CD4-positive, alpha-beta T cell treated with Interleukin-4 for 1 hour (primary cell): ENCODE measurements around the gene RALBP1.
"Not testable (repeated sequence)": the region's sequence is repeated elsewhere in the genome, so short reads cannot be mapped to it uniquely, and the experiment has no call there.

Experiments
- DNase-seq, 2 donors: peaks; one replicate each; pipeline ENCODE4 v3.0.0-alpha.2; 2020 to 2022

Gene RALBP1

DNA sequence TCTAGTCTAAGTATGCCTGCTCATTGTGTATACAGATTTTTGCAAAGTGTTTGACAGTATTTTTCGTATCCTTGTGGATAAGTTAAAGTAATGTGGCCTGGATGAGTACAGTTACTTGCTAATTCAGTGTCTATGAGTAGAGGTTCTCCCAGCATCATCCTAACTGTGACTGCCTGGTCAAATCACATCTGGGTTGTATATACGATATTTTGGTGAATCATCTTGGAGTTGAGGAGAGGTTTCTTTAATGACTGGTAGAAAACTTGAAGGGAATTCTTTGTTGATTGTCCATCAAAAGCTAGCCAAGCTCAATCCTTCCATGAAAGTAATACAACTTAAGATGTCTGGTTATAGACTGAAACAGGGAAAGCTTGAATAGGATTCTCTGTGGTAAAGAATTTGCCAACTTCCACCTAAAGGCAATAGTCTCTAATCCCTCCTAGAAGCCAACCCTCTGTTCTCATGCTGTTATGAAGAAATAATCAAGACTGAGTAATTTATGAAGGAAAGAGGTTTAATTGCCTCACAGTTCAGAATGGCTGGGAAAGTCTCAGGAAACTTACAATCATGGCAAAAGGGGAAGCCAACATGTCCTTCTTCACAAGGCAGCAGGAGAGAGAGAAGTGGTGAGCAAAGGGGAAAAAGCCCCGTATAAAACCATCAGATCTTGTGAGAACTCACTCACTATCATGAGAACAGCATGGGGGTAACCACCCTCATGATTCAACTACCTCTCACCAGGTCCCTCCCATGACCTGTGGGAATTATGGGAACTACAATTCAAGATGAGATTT lies 19.4 kb upstream of the RALBP1 start:
- DNase-seq: no peak

DNA sequence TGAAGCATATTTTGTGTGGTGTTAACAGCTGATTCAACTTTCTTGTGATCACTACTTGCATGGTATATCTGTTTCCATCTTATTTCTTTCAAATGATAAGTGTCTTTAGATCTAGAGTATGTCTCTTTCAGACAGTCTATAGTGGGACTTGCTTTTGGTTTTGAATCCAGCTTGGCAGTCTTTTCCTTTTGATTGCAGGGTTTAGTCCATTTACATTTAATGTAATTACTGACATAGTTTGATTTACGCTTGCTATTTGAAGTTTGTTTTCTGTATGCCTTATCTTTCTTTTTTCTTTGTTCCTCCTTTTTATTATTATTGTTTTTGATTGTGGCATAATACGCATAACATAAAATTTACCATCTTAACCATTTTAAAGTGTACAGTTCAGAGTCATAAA lies 9.2 kb upstream of the RALBP1 start:
- no peak for DNase-seq

- DNase-seq: no peak
Measured at GRCh38 chr18:9466846-9467245, 8.5 kb upstream of the RALBP1 start.

GRCh38 chr18:9468998-9469397 lies 6.3 kb upstream of the RALBP1 start:
- DNase-seq: no peak

GRCh38 chr18:9469685-9470084 lies 5.6 kb upstream of the RALBP1 start:
- DNase-seq: no peak

GRCh38 chr18:9474108-9474982 lies 968 bp upstream of the RALBP1 start:
- DNase-seq: no peak

- DNase-seq: peak; percentile 47 to 62
Measured at GRCh38 chr18:9475643-9476591, 604 bp downstream of the RALBP1 start.

- not testable (repeated sequence) for DNase-seq
Measured at GRCh38 chr18:9476949-9477348, 1.6 kb downstream of the RALBP1 start.

DNA sequence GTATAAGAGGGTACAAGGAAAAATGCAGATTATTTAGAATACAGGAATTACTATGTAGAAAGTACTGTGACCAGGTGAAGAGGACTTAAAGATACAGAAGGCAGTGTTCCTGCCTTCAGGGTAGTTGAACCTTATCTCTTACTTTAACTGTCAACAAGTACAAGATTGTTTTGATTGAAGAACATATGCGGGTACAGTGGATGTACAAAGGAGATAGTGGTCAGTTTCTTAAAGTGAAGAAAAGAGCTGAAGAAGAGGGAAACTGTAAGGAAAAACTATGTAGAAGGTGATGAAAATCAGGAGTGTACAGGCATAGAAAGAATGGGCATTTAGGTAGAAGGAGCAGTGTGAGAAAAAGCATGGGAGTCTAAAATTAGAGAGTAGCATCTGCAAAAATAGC lies 2.2 kb downstream of the RALBP1 start:
- DNase-seq: no peak

DNA sequence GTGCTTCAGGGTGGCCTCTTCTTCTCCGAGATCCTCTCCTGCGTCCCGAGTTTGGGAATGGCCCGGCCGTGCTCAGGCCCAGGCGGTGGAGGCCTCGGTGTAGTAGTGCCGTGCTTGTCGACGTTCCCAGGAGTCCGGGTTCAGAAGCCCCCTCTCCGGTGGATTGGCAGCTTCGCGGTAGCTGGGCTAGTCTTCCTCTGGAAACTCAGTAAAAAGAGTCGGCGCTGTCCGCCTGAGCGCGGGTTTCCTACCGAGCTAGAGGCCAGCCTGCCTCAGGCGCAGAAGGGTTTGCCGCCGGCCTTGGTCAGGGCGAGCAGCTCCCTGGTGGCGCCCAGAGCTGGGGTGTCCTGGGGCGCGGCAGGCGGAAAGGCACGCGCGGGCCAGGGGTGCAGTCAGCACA lies 3.2 kb downstream of the RALBP1 start:
- DNase-seq: no peak

DNA sequence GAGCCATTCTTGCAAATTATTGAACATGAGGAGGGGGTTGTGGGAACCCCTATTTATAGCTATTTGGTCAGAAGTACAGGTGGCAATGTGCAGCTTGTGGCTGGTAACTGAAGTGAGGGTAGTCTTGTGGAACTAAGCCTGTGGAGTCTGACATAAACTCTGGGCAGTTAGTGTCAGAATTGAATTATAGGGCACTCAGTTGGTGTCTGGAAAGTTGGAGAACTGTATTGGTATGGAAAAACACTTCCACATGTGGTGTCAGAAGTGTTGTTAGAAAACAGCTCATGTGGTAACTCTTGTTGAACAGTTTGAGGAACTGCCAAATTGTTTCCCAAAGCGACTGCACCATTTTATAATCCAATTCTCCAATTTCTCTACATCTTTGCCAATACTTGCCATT lies 7.5 kb downstream of the RALBP1 start:
- no peak for DNase-seq

DNA sequence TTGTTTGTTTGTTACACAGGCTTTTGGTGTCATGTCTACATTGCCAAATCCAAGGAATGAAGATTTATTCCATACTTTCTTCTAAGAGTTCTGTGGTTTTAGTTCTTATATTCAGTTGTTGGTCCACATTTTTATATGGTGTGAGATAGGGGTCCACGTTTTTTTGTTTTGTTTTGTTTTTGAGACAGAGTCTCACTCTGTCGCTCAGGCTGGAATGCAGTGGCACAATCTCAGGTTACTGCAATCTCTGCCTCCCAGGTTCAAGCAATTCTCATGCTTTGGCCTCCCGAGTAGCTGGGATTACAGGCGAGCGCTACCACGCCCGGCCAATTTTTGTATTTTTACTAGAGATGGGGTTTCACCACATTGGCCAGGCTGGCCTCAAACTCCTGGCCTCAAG lies 8.2 kb downstream of the RALBP1 start:
- no peak for DNase-seq

DNA sequence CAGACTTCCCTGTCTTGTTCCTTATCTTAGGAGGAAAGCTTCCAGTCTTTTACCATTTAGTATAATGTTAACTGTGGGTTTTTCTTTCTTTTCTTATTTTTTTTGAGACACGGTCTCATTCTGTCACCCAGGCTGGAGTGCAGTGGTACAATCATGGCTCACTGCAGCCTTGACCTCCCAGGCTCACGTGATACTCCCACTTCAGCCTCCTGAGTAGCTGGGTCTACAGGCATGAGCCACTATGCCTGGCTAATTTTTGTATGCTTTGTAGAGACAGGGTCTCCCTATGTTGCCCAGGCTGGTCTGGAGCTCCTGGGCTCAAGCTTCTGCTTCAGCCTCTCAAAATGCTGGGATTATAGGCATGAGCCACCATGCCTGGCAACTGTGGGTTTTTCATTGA lies 9.5 kb downstream of the RALBP1 start:
- not testable (repeated sequence) for DNase-seq

DNA sequence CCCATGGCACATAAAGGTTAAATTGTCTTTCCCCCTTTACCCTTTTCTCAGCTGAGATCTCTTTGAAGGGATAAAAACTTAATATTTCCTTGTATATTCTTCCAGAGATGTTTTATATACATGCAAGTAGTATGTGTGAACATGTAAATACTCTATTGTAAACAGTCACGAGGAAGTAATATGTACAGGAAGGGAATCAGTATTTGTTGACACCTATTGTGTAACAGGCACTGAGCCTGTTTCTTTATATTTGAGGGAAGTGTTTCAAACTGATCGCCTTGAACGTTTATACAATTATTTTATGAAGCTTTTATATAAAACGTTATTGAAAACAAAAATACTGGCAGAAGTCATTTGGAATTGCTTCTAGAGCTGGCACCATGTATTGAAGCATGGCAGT lies 13.2 kb downstream of the RALBP1 start:
- no peak for DNase-seq

GRCh38 chr18:9494778-9495331 lies 19.5 kb downstream of the RALBP1 start:
- peak in 1 of 2 donors; percentile 22 for DNase-seq

DNA sequence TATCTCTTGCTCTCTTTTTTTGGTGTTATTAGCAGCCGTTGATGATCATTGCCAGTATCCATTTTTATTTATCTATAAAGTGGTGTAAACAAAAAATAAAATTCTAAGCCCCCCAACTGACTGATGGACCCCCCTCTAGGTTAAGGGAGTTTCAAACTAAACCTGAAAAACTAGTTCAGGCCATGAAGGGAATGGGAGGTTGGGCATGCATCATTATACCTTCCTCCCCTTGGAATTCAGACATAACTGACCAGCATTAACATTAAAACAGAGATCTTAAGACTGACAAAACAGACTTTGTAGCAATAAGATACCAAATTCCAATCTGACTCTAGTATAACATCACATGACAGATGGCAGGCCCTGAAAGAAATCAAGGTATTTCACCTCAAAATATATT lies 20.2 kb downstream of the RALBP1 start:
- DNase-seq: no peak

- DNase-seq: no peak
Measured at GRCh38 chr18:9495916-9496705, 20.8 kb downstream of the RALBP1 start.

DNA sequence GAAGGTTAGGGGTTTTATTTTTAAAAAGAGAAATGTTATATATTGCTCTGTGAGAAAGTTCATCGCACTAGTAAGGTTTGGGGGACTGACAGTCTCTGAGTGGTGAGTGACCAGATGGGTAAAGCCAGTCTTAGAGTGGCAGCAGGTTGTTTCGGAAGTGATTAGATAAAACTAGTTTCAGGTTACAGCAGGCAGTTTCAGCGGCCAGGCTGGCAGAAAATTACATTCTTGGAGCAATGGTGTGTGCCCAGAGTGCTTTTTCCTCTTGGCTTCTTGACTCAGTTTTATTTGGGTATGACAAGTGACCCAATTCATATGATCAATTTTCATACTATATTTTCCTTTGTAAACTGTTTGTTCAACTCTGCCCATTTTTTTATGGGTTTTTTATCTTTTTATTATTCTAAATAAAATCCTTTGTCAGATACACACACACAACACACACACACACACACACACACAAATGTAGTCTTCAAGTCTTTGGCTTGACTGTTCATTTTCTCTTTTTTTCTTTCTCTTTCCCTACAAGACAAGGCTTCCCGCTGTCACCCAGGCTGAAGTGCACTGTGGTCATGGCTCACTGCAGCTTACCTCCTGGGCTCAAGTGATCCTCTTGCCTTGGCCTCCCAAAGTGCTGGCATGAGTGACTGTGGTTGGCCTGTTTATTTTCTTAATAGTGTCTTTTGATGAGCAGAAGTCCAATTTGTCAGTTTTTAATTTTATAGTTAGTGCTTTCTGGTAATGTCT lies 30.9 kb downstream of the RALBP1 start:
- DNase-seq: no peak

GRCh38 chr18:9507565-9508088 lies 32.3 kb downstream of the RALBP1 start:
- no peak for DNase-seq

DNA sequence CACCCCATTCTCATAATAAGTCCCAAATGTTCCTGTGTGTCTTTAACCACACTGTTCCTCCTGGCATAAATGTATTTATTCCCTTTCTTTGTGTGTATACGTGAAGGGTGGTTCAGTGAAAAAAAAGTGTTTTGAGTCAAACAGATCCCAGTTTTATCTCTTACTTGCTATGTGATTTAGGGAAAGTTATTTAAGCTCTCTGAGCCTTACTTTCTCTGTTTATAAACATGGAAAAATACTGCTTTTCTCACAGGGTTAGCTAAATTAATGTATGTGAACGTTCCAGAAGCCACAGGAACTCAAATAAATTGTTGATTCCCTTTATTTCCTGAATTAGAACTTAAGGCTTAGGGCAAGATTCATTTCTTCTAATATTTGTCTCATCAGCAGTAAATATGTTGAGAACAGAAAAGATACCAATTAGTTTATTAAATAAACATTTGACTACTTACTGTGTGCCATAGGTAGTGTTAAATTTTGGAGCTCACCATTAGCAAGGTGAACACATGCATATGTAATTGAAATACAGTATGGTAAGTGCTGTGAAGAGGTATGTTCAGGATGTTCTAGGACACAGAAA lies 33.2 kb downstream of the RALBP1 start:
- no peak for DNase-seq
